ENCODE results near the gene SCN11A.

GRCh38 chr3:39051649-39052561 lies at the start of gene SCN11A, which contains the start of gene WDR48:
- TF ChIP-seq ZNF274 (IDR thresholded peaks at IDR 0.05; ENCODE audit: low read depth, low read length) (no peak), YY1 (IDR thresholded peaks at IDR 0.05; ENCODE audit: insufficient read depth, insufficient read length) (peak; percentile 91)
